Activated CD8-positive, alpha-beta memory T cell treated with anti-CD3 and anti-CD28 coated beads for 1 hour (primary cell): ENCODE data around the gene ARHGAP23.
"Not testable (repeated sequence)": the region's sequence is repeated elsewhere in the genome, so short reads cannot be mapped to it uniquely, and the experiment has no call there.

Source experiments
- DNase-seq, 2 donors: peaks; one replicate each; pipeline ENCODE4 v3.0.0-alpha.2; 2020; ENCODE audit warnings: low read depth in 1 of 2; ENCODE audit errors: extremely low read depth in 1 of 2

ARHGAP23 gene

DNA sequence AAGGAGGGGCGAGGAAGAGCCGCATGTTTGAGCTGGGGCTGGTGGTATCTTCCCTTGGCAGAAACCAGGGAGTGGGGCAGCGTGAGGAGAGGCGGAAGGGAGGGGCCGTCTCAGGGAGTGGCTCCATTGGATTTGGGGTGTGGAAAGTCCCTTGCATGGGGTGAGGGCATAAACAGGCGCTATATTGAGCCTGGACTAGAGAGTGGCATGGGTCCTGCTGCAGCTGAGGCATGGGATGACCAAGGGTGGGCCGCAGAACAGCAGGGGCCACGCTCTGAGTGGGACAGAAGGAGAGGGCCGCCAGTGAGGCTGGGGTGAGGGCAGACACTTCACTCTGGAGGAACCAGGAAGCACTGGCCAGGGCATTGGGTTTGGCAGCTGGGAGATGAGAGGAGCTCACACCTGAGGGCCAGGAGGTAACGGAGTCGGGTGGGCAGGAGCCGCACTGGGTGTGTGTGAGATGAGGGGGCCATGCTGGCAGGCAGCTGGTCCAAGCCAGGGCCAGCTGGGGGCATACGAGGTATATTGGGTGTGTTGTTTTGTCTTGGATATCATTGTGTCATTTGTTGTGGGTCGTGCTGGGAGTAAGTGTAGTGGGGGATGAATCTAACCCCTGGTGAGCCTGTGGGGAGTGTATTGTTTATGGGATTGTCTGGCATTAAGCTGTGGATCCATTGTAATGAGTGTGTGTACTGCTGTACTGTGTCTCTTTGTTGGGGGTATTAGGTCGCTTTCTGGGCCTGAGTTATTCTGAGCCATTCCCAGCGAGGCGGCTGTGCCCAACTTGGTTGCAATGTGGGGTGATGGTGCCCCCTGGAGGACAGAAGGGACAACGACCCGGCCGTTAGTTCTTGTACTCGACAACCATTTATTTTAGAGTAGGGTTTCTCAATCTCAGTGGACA is 56.2 kb downstream of the ARHGAP23 start:
- peak; percentile 13 to 35 for DNase-seq

- no peak for DNase-seq
Observed at GRCh38 chr17:38485146-38485468, 56.8 kb downstream of the ARHGAP23 start.

- DNase-seq, result not testable (repeated sequence)
Observed at GRCh38 chr17:38485681-38486298, 57.5 kb downstream of the ARHGAP23 start.

- not testable (repeated sequence) for DNase-seq
Observed at GRCh38 chr17:38489774-38490173, 61.5 kb downstream of the ARHGAP23 start.

GRCh38 chr17:38491346-38492066 is 63.2 kb downstream of the ARHGAP23 start:
- DNase-seq, result not testable (repeated sequence)

DNA sequence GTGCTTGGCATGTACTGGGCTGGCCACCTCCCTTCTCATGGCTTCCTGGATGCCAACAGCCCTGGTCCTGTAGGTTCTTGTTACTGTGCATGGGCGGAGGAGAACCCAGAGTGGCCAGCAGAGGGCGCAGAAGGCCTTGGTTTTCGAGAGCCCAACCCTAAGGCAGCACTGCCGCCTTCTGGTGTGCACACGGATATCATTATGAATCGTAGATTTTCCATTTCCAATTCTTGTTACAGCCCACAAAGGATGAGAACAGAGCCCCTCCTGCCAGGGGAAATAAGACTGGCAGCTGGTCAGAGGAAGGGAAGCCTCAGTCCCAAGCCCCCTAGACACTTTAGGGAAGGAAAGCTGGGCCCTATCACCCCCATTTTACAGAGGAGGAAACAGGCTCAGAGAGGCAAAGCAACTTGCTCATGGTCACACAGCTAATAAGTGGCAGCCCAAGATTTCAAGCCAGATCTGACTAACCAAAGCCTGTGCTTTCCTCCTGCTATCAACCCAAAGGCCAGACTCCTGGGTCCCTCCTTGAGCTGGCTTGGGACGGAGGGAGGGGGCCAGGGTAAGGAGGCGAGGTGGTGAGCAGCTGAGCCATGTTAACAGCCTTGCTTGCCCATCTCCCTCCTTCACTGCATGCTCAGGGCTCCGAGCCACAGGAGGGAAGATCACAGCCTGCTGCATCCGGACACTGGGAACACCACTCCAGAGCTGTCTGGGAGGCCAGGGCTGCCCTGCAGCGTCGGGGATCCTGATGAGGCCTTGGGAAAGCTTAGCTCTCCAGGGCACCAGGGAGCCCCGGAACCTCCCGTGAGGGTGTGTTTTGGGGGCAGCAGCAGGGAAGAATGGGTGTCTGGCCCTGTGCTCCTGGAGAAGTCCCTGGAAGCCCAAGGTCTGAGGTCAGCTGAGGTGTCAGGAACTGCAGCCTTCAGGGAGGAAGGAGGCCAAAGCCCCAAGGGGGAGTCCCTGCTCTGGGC is 64.1 kb downstream of the ARHGAP23 start:
- peak; percentile 77 to 84 for DNase-seq

DNA sequence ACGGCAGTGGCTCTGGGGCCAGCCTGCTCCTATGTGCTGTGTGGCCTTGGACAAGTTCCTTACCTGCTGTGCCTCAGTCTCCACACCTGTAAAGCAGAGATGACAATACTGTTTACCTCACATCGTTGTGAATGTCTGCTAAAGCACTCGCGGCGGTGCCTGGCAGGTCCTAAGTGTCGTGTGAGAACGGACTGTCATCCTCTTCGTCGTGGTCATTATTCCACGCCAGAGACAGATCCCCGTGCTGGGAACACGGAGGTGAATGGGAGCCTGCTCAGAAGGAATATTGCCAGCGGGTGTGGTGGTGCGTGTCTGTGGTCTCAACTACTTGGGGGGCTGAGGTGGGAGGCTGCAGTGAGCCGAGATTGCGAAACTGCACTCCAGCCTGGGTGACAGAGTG is 65.9 kb downstream of the ARHGAP23 start:
- not testable (repeated sequence) for DNase-seq

GRCh38 chr17:38497656-38498055 is 69.4 kb downstream of the ARHGAP23 start:
- DNase-seq, result not testable (repeated sequence)

GRCh38 chr17:38498353-38498752 is 70.1 kb downstream of the ARHGAP23 start:
- DNase-seq, result no peak

- not testable (repeated sequence) for DNase-seq
Observed at GRCh38 chr17:38499230-38499629, 71.0 kb downstream of the ARHGAP23 start.

- not testable (repeated sequence) for DNase-seq
Observed at GRCh38 chr17:38501718-38502117, 73.5 kb downstream of the ARHGAP23 start.

GRCh38 chr17:38503286-38503913 is 75.1 kb downstream of the ARHGAP23 start:
- not testable (repeated sequence) for DNase-seq

- DNase-seq, result no peak
Observed at GRCh38 chr17:38504216-38504615, 76.0 kb downstream of the ARHGAP23 start.

GRCh38 chr17:38507436-38507835 is 79.2 kb downstream of the ARHGAP23 start:
- DNase-seq, result no peak

- DNase-seq, result no peak
Observed at GRCh38 chr17:38507921-38508569, 79.8 kb downstream of the ARHGAP23 start.

DNA sequence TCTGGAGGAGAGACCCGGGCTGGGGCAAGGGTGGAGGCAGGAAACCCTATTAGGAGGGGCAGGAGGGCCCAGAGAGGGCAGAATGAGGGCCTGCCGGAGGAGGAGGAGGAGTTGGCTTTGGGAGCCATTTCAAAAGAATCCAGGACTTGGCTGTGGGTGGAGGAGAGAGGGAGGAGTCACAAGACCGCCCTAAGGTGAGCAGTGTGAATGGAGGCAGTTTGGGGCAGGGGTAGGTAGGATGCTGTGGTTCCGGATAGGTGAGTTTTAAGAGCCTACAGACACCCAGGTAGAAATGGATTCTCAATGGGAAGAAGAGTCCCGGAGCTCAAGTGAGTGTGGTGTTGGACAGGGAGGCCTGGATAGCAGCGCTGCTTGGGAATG is 80.3 kb downstream of the ARHGAP23 start:
- DNase-seq, result no peak

DNA sequence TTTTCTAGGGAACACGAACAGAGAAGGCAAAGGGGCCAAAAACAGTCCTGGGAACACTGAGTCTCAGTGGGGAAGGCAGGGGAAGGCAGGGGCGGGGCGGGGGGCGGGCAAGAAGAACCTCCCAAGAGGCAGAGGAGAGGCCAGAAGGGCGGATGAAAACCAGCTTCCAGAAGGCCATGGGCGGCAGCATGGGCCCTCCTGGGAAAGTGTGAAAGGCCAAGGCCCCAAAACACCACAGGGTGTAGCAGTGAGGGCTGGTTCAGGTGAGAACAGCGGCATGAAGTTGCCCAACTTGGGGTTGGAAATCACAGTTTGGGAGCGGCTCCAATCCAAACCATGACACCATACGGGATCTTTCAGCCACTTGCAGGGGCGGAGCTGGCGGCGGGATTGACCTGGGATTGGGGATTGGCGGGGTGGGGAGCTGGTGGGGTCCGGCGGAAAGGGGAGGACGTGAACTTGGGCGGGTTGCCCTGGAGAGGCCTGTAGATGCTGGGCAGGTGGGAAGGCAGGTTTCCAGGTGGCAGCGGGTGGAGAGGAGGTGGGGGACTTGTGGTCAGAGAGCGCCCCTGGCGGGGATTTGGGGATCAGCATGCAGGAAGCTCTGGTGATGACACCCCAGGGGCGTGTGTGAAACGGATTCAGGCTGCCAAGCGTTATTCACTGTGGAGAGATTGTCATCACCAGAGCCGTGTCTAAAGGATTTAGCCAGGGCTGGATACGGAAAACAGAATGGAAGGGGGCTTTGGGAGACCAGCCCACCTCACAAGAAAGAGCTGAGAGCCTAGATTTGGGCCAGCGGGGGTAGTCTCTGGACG is 80.9 kb downstream of the ARHGAP23 start:
- peak; percentile 25 to 44 for DNase-seq

DNA sequence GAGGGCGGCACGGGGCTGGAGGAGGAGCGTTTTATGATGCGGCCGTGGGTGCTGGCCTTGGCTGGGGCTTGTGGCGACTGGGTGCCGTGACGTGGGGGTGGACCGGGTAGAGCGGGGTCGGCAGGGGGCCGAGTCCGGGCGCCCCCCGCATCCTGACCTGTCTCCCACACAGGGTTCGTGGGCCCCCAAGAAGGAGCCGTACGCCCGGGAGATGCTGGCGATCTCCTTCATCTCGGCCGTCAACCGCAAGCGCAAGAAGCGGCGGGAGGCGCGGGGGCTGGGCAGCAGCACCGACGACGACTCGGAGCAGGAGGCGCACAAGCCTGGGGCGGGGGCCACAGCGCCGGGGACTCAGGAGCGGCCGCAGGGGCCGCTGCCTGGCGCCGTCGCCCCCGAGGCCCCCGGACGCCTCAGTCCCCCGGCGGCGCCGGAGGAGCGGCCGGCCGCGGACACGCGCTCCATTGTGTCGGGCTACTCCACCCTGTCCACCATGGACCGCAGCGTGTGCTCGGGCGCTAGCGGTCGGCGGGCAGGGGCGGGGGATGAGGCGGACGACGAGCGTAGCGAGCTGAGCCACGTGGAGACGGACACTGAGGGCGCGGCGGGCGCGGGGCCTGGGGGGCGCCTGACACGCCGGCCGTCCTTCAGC is 81.6 kb downstream of the ARHGAP23 start:
- DNase-seq, result no peak
